ENCODE data around the gene BORA. TPM values are rescaled to one million over a fixed set of nuclear protein-coding genes. Genes with fewer than 3 reads are reported as not detected.

The BORA gene
- total and polyA plus RNA-seq, 10 of the 15 experiments (the other 5 are each of a cell fraction or from before 2014, with no cell fraction given): 15.1 to 38.7 (median 23.2) TPM

GRCh38 chr13:72757792-72758535, 30.2 kb downstream of the BORA start:
- in situ Hi-C loops (cut with MboI): no loop called here
- 72% methylated on average over 4 of the region's 4 CpGs for WGBS (ENCODE audit: insufficient coverage, insufficient replicate concordance, low lambda C conversion rate, missing lambda C conversion rate)
- Histone ChIP-seq H2AFZ (ENCODE audit: control insufficient read depth, low read depth, low read length) (no peak overlapping the region), H3K36me3 (ENCODE audit: control insufficient read depth in 2 of 2, insufficient read depth in 2 of 2, low read length in 1 of 2) (peaks cover 3 to 36% of the 10 kb centered on the region in 2 experiments), H3K4me1 (ENCODE audit: control insufficient read depth, insufficient read depth, low read length) (no peaks in the 10 kb centered on the region), H3K27me3 (replicated peaks in 1 of 2; ENCODE audit: control insufficient read depth in 2 of 2, insufficient read depth in 2 of 2, low read length in 1 of 2) (no peaks in the 10 kb centered on the region), H4K20me1 (ENCODE audit: control insufficient read depth, insufficient read depth) (no peaks in the 10 kb centered on the region), H3K79me2 (ENCODE audit: control insufficient read depth, insufficient read depth, low read length) (no peaks in the 10 kb centered on the region; the same call in 1 of the 2 replicates), H3K9me3 (replicated peaks; ENCODE audit: control insufficient read depth, insufficient read depth, low read length) (no peaks in the 10 kb centered on the region), H3K27ac (ENCODE audit: control insufficient read depth, insufficient read depth) (no peak overlapping the region), H3K4me3 (no peak overlapping the region), H3K9ac (ENCODE audit: control insufficient read depth, insufficient read depth, low read length) (no peak overlapping the region), H3K4me2 (ENCODE audit: control insufficient read depth, insufficient read depth) (no peak overlapping the region)
- ChIA-PET CTCF (no interaction called here), POLR2A (interaction anchor here (0.7 kb wide), 1 partner anchor 41 kb away, joined by 6 read pairs; no protein-coding TSS in a partner anchor), SMC1A (ENCODE audit: uncharacterized antibody, unreplicated experiment) (interaction anchor here (1.2 kb wide), 1 partner anchor 14 kb away, joined by 4 read pairs; no protein-coding TSS in a partner anchor), RAD21 (ENCODE audit: unreplicated experiment) (no interaction called here)
- FAIRE-seq (no peak), ATAC-seq (no peak), DNase-seq (ENCODE audit: low read depth, low spot score) (no peak)
- intact Hi-C loops (cut with micrococcal nuclease; ENCODE audit: unreplicated experiment): no loop called here
- no TSS peak for BruUV-seq (replicated peaks)
- TF ChIP-seq BRCA1 (IDR thresholded peaks at IDR 0.05; ENCODE audit: low read depth, low read length): no peak
- TF ChIP-seq POLR2AphosphoS5 (IDR thresholded peaks at IDR 0.05; ENCODE audit: low read length): no peak
- TF ChIP-seq SKIL (IDR thresholded peaks at IDR 0.05; ENCODE audit: low read depth, poor library complexity, severe bottlenecking): no peak
- no peak for TF ChIP-seq CHD4 (IDR thresholded peaks at IDR 0.05)
- no peak for TF ChIP-seq SIN3A (IDR thresholded peaks at IDR 0.05; ENCODE audit: low read depth, low read length)
- TF ChIP-seq MYC (IDR thresholded peaks at IDR 0.05; ENCODE audit: insufficient read depth, insufficient read length, insufficient replicate concordance, low read length, severe bottlenecking): no peak
- no peak for TF ChIP-seq SUZ12 (IDR thresholded peaks at IDR 0.05; ENCODE audit: unreplicated experiment)
